Mammary epithelial cell (primary cell): ENCODE data around the gene CD63.

Experiments used
- CTCF ChIP-seq, 2 donors: IDR thresholded peaks in 1 of 2; conservative IDR thresholded peaks in 1 of 2; 2 replicates each; pipeline ENCODE4 v1.5.1; 2011 to 2012; ENCODE audit warnings: inconsistent platforms in 2 of 2, low read length in 2 of 2, mild to moderate bottlenecking in 2 of 2, control low read depth in 1 of 2, low read depth in 1 of 2; ENCODE audit not compliant: insufficient read depth in 1 of 2; ENCODE audit errors: extremely low read depth in 1 of 2
- EZH2 ChIP-seq: IDR thresholded peaks from 2 replicates; pipeline ENCODE4 v1.6.1; 2012; ENCODE audit warnings: low read length, inconsistent platforms, borderline replicate concordance

- TF ChIP-seq EZH2: no peak
- no peak for TF ChIP-seq CTCF (conservative IDR thresholded peaks at IDR 0.05 in 1 of 2, IDR thresholded peaks at IDR 0.05 in 1 of 2; ENCODE audit: extremely low read depth in 1 of 2, insufficient read depth in 1 of 2, low read depth in 1 of 2, low read length in 2 of 2)
Observed at GRCh38 chr12:55702861-55703260, 25.9 kb downstream of the CD63 start.
